ENCODE results near the gene COPS9.

DNA sequence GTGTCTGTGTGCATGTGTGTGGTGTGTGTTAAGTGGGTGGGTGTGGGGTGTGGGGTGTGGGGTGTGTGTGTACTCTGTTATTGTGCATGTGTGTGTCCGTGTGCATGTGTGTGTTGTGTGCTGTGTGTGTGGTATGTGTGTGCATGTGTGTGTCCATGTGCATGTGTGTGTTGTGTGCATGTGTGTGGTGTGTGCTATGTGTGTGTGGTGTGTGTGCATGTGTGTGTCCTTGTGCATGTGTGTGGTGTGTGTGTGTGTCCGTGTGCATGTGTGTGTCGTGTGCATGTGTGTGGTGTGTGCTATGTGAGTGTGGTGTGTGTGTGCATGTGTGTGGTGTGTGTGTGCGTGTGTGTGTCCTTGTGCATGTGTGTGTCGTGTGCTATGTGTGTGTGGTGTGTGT, 11.3 kb upstream of the COPS9 start:
- TF ChIP-seq POLR2A (IDR thresholded peaks at IDR 0.05; ENCODE audit: low read length) (no peak), GATA1 (IDR thresholded peaks at IDR 0.05; ENCODE audit: low read depth, low read length) (no peak)

Measured in erythroblast (primary cell).